ENCODE measurements around the gene POLE3. TPM values are rescaled to one million over a fixed set of nuclear protein-coding genes. Genes with fewer than 3 reads are reported as not detected.

Gene POLE3
- polyA plus RNA-seq, 1 experiment, result 29.3 TPM

DNA sequence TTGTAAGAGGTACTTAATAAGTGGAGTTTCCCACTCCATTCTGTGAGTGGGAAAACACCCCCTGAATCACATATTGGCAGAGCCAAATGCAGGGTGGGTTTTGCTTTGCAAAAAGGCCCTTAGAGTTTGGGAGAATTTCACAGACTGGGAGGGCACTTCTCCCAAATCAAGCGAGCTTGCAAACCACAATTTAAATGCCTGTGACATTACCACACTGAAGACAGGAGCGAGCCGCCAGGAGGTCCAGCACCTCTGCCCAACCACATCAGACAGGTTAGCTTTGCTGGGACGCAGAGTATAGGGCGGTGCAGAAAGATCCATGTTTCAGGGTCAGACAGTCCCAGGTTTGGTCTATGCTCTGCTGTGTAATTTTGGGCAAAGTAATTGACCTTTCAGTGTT lies 11.7 kb downstream of the POLE3 start:
- no peak for DNase-seq (ENCODE audit: low read depth)
- ChIA-PET CTCF (interaction anchor here (1.0 to 10.2 kb wide), 7 partner anchors 10 to 256 kb away, joined by 3 to 74 read pairs (median 4); partner anchors contain the start of genes C9orf43 and POLE3), POLR2A (no interaction called here)
- TF ChIP-seq, protein P1, sequence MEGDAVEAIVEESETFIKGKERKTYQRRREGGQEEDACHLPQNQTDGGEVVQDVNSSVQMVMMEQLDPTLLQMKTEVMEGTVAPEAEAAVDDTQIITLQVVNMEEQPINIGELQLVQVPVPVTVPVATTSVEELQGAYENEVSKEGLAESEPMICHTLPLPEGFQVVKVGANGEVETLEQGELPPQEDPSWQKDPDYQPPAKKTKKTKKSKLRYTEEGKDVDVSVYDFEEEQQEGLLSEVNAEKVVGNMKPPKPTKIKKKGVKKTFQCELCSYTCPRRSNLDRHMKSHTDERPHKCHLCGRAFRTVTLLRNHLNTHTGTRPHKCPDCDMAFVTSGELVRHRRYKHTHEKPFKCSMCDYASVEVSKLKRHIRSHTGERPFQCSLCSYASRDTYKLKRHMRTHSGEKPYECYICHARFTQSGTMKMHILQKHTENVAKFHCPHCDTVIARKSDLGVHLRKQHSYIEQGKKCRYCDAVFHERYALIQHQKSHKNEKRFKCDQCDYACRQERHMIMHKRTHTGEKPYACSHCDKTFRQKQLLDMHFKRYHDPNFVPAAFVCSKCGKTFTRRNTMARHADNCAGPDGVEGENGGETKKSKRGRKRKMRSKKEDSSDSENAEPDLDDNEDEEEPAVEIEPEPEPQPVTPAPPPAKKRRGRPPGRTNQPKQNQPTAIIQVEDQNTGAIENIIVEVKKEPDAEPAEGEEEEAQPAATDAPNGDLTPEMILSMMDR (IDR thresholded peaks at IDR 0.05; ENCODE audit: insufficient read depth, low read depth, low read length), result no peak
- no peaks in the 10 kb centered on the region for H3K36me3 ChIP-seq (ENCODE audit: control insufficient read depth, insufficient read depth, low read length)
- H3K4me3 ChIP-seq (ENCODE audit: low read depth, low read length), result no peak overlapping the region
- no peaks in the 10 kb centered on the region for H3K27me3 ChIP-seq (ENCODE audit: control insufficient read depth, insufficient read depth, low read length)

DNA sequence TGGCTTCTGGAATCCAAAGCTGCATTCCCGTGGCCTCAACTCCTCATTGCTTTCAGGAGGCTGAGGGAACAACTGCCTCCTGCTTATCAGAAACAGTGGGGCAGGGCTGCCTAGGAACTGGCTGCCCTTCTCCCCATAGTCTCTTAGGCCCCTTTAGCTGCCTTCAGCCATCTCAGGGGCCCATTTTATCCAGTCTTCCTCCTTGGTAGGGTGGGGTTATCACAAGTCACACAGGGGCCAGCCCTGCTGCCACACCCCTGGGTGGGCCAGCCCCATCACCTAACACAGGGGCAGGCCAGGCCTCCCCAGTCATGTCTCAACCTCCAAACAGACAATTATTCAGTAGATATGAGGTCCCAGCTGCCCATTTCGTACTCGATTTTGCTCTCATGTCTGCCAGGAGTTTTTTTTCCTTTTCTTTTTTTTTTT lies 13.3 kb downstream of the POLE3 start:
- no peak overlapping the region for H3K4me3 ChIP-seq (ENCODE audit: low read depth, low read length)
- no peaks in the 10 kb centered on the region for H3K27me3 ChIP-seq (ENCODE audit: control insufficient read depth, insufficient read depth, low read length)
- H3K36me3 ChIP-seq (ENCODE audit: control insufficient read depth, insufficient read depth, low read length), result peaks cover 2% of the 10 kb centered on the region
- TF ChIP-seq, protein P1 (IDR thresholded peaks at IDR 0.05; ENCODE audit: insufficient read depth, low read depth, low read length), result no peak
- DNase-seq (ENCODE audit: low read depth), result no peak
- CTCF ChIA-PET, result no interaction called here
- POLR2A ChIA-PET, result no interaction called here

DNA sequence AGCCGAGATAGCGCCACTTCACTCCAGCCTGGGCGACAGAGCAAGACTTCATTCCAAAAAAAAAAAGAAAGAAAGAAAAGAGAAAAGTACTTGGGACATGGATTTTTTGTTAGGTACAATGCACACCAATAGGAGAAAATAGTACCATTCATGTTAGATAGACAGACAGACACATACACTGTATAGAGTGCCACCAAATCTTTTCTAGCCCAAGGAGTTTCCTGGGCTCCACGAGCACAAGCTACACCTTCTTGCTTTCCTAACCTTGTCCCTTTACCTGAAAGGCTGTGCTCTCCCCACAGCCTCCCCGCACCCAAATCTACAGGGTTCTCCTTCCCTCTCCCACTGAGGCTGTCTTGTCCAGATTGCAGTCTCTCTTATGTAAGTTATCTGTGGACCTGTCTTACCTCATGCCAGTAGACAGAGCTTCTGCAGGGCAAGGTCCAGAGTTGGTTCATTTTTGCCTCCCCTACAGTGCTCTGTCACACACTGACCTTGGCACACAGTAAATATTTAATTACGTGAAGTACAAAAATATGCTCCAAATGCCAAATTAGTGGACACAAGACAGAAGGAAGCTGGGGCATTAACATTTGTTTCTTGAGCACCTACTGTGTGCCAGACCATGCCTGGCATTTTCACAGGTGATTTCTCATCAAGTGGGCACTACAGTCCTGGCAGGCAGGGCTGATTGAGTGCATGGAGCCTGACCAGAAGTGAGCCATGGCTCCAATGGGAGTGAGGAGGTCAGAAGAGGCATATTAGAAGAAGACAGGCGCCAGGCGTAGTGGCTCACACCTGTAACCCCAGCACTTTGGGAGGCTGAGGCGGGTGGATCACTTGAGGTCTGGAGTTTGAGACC lies 15.2 kb downstream of the POLE3 start:
- Histone ChIP-seq H3K4me3 (ENCODE audit: low read depth, low read length) (no peak overlapping the region), H3K27me3 (ENCODE audit: control insufficient read depth, insufficient read depth, low read length) (no peaks in the 10 kb centered on the region), H3K36me3 (ENCODE audit: control insufficient read depth, insufficient read depth, low read length) (peaks cover 10% of the 10 kb centered on the region)
- POLR2A ChIA-PET, result no interaction called here
- no peak for DNase-seq (ENCODE audit: low read depth)
- CTCF ChIA-PET, result interaction anchor here (0.6 to 1.5 kb wide), 3 partner anchors 60 to 139 kb away, joined by 3 read pairs; no protein-coding TSS in a partner anchor
- TF ChIP-seq, protein P1 (IDR thresholded peaks at IDR 0.05; ENCODE audit: insufficient read depth, low read depth, low read length), result no peak

DNA sequence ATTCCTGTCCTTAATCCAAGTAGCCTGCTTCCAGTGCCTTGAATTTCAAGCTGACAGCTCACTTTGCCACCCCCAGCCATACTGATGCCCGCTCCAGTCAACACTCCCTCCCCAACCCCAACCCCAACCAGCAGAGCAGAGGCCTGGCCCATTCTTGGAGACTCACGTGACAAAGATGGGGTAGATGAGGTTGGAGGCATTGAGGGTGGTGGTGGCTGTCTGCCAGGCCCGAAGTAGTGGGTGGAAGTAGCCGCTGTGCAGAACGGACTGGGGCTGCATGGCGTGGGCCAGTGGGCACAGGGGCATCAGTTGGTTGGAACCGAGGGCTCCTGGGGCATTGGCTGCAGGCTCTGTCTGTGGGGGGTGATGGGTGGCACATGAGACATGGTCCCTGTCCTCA lies 17.2 kb downstream of the POLE3 start:
- DNase-seq (ENCODE audit: low read depth), result no peak
- Histone ChIP-seq H3K27me3 (ENCODE audit: control insufficient read depth, insufficient read depth, low read length) (no peaks in the 10 kb centered on the region), H3K4me3 (ENCODE audit: low read depth, low read length) (no peak overlapping the region), H3K36me3 (ENCODE audit: control insufficient read depth, insufficient read depth, low read length) (peaks cover 21% of the 10 kb centered on the region)
- POLR2A ChIA-PET, result no interaction called here
- CTCF ChIA-PET, result interaction anchor here (1.2 kb wide), 1 partner anchor 83 kb away, joined by 3 read pairs; no protein-coding TSS in a partner anchor
- TF ChIP-seq, protein P1 (IDR thresholded peaks at IDR 0.05; ENCODE audit: insufficient read depth, low read depth, low read length), result no peak

DNA sequence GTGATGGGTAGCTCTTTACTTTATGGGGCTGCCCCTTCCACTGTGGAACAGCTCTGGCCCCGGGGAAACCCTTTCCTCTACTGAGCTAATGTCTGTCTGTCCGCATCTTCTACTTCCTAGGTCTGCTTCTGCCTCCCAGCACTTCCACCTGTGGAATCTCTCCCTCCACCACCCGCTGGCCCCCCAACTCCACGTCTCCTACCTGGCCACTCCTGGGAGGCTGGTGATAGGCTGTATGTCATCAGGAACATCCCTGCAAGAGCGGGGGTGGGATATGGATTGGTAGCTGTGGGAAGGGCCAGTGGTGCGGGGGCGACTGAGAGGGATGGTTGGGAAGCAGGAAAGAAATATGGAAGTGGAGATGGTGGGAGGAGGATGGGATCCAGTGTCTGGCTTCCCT lies 18.6 kb downstream of the POLE3 start:
- no peaks in the 10 kb centered on the region for H3K27me3 ChIP-seq (ENCODE audit: control insufficient read depth, insufficient read depth, low read length)
- ChIA-PET POLR2A (no interaction called here), CTCF (interaction anchor here (0.7 kb wide), 1 partner anchor 9 kb away, joined by 3 read pairs; the partner anchor contains the start of gene ALAD)
- DNase-seq (ENCODE audit: low read depth), result no peak
- TF ChIP-seq, protein P1 (IDR thresholded peaks at IDR 0.05; ENCODE audit: insufficient read depth, low read depth, low read length), result no peak
- peaks cover 23% of the 10 kb centered on the region for H3K36me3 ChIP-seq (ENCODE audit: control insufficient read depth, insufficient read depth, low read length)
- H3K4me3 ChIP-seq (ENCODE audit: low read depth, low read length), result no peak overlapping the region
